GM19043 (cell line): Measurements from ENCODE around the gene TPD52L1.

ENCODE experiments used
- ATAC-seq: cut with Tn5 transposase; IDR thresholded peaks from one replicate; pipeline ENCODE4 v1.9.1; 2021; ENCODE audit warnings: low read depth; ENCODE audit not compliant: unreplicated experiment

TPD52L1 gene

GRCh38 chr6:125205931-125206330 is 52.4 kb downstream of the TPD52L1 start:
- no peak for ATAC-seq

DNA sequence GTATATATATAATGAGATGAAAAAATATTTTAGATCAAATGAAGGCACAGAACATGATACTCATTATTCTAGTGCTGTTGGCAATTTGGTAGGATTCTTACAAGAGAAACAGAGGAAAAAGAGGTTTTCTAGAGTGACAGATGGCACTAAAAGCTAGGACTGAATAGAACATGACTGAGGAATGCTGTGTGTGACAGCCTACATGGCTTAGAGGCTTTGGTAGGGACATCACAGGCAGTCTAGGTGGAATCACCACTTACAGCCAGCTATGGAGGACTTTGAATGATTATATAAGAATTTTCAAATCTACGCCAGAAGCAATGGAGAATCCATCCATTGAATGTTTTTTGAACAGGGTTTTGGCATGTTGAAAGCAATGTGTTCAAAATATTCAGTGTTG is 52.8 kb downstream of the TPD52L1 start:
- no peak for ATAC-seq

DNA sequence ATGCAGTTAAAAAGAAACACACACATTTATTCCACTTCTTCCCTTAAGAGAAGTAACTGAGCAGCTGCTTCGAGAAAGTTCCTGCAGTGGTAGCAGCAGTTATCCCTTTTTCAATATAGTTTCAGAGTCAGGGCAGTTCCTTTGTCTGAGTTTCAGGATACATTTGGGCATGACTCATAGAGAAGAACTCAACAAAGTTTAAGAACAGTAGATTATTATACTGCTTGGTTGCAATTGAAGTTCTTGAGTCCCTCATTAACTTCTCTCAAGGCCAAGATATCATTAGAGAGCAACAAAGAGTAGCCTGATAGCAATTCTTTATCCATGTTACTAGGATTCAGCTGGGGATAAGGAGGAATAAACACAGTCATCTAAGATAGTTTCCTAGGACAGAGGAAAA is 54.4 kb downstream of the TPD52L1 start:
- no peak for ATAC-seq

DNA sequence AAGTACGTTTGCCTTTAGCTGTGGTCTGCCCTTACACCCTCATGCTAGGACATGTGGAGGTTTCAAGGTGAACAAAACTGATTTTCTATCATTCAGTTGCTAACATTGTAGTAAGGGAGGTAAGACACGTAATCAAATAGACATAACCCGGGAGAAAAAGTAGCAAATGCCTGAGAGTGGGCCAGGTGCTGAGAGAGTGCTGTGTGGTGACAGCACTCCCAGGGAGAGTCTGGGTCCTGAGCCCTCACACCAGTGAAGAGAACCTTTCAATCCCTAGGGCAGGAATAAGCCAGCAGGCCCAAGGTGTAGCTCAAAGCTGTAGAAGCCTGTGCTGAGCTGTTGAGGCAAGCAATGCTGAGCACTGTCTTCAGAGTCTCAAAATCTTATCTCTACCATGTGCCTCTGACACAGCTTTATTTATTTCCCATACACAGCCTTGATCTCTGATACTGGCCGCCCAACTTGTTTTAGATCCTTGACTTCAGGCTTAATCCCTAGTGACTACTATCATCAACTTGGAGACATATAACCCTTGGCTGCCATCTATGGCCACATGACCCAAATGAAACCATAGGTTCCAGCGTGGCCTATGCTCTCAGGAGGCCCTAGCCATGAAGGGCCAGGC is 55.2 kb downstream of the TPD52L1 start:
- ATAC-seq: no peak

DNA sequence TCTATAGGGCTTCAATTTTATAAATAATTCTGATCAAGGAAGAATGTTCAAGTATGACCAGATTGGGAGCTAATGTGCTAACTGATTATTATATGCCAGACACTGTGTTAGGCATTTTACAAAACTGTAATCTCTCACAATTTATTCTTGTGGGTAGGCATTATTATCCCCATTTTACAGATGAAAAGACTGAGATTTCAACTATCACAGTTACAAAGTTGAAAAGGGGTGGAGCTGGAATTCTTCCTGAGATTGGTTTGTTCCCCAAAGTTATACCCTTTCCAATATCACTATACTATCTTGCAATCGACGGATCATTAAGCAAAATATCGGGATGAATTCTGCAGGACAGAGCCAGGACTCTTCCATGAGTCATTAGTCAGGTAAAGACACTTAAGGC is 57.1 kb downstream of the TPD52L1 start:
- ATAC-seq: no peak

- ATAC-seq: no peak
These were observed 57.8 kb downstream of the TPD52L1 start for GRCh38 chr6:125211352-125211751.

- no peak for ATAC-seq
These were observed 58.8 kb downstream of the TPD52L1 start for GRCh38 chr6:125212377-125212776.

- ATAC-seq: no peak
These were observed 60.4 kb downstream of the TPD52L1 start for GRCh38 chr6:125213939-125214338.

DNA sequence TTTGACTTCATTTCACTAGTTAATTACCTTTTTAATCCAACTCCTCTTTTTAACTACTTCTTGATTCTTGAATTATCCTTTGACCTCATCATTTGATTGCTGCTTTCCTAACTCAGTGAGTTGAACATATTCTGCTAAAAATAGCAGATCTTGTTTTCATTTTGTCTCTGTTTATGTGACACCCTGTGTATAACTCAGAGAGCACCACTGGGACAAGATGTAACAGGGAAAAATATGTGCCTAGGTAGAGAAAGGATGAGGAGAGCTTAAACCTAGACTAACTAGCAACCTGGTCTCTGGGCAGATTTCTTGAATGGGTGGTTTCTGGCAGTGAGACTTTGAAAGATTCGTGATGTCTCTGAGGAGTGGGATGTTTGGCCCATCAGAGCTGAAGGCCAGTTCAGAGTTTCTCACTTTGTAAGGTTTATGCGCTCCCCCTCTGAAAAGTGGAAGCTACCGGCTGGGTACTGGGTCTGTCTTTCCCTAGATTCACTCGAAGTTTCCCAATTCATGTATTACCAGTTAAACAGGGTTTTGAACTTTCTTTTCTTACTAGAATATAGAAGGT is 61.8 kb downstream of the TPD52L1 start:
- no peak for ATAC-seq

DNA sequence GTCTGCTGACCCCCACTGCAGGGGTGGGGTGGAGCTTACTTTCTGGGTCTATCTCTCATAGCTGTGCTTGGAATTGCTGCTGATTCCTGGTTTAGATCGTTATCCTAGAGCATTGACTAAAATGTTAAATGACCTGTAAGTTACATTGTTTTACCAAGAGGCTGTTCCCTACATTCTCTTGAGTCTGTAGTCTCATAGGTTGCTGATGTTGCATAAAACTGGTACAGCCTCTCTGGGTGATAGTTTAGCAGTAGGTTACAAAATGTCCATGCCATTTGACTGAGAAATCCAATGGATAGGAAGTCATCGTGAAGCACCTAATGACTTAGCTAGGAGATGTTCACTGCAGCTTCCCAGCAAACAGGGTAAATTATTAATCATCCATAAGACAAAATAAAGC is 62.4 kb downstream of the TPD52L1 start:
- ATAC-seq: no peak

- no peak for ATAC-seq
These were observed 63.8 kb downstream of the TPD52L1 start for GRCh38 chr6:125217369-125217768.

- ATAC-seq: no peak
These were observed 64.4 kb downstream of the TPD52L1 start for GRCh38 chr6:125217992-125218391.

- no peak for ATAC-seq
These were observed 65.9 kb downstream of the TPD52L1 start for GRCh38 chr6:125219361-125219895.

GRCh38 chr6:125220712-125221111 is 67.1 kb downstream of the TPD52L1 start:
- ATAC-seq: no peak

DNA sequence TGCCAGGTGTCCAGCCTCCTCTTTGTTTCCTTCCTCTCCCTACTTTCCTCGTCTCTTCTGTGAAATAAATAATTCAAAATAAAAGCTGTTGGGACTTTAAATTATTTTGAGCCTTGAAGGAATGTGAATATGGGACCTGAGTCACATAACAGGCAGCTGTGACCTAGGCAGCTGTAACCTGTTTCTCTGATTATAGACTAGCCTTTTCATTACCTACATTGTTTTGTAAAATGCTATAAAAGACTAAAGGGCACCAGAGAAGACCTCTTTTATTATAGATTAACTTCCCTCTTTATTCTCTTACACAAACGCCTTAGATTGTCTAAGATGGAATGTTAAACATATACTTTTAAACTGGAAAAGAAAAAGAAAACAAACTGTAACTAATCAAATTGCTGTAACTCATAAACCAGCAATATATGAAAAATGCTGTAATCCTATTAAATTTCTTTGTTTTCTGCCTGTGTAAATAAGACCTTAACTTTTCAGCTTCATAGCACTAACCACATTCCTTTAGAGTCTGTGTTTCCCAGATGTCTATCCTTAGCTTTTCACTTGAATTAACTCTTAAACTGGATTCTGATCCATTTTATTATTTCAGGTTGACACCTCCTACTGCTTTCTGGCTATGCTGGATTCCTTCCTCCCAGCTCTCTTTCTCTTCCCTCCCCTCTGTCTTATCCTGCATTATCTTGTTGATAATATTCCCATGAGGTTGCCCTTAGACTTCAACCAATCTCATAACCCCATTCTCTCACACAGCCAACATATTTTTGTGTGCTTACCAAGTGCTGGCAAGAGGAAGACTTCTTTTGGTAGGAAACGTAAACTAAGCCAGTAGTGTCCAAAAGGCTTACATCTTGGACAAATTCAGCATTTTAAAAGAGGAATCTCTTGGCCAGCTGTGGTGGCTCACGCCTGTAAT is 69.2 kb downstream of the TPD52L1 start:
- ATAC-seq: no peak

- ATAC-seq: no peak
These were observed 70.8 kb downstream of the TPD52L1 start for GRCh38 chr6:125224231-125224861.

DNA sequence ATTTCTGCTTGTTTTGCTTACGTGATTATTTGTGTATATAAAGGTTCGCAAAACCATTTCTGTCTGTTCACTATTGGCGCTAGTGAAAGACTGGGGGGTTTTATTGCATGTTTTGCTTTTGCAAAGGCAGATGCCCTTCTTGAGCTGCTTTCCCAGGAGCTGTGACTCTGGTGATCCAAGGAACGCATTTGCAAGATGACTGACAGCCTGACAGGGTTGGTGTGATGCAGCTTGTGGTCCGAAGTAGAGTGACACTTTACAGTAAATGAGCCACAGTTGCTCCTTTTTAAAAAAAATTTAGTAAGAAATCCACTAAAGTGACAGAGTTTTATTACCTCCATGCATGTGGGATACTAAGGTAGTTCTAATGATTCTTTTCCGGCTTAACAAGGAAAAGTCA is 73.7 kb downstream of the TPD52L1 start:
- ATAC-seq: no peak

- no peak for ATAC-seq
These were observed 75.5 kb downstream of the TPD52L1 start for GRCh38 chr6:125228981-125229479.

DNA sequence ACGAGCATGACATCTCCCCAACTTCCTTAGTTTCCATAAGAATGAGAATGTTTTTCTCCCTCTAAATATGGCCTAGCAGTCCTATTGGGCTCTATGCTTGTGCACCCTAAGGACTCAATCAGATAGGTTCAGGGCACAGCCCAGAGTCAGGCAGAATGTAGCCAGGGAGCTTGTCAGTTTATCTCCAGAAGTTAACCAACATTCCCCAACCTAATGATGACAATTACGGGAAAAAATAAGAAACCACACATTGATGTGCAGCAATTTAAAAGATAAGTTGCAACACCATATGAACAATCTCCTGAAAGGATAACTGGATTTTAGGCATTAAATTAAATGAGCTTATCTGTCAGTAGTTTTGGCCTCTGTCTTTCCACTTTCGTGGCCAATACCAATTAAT is 77.1 kb downstream of the TPD52L1 start:
- ATAC-seq: no peak

- no peak for ATAC-seq
These were observed 77.6 kb downstream of the TPD52L1 start for GRCh38 chr6:125231133-125231532.
